DND-41 (cell line): ENCODE results near the gene CACNA1F.
A peak's percentile ranks its signal among the peaks of the same experiment; 100 is the strongest.

Experiments used
- ATAC-seq: fragments of 200-7000 bp; cut with Tn5 transposase; 3 replicates; pipeline ENCODE4 v1.9.1; 2021; ENCODE audit warnings: low read depth; ENCODE audit not compliant: insufficient read depth
- DNase-seq: peaks from one replicate; pipeline ENCODE4 v3.0.0-alpha.2; 2020
- H2AFZ ChIP-seq: 2 replicates; pipeline ENCODE4 v1.6.0; 2012; ENCODE audit warnings: low read depth, low read length
- H3K27ac ChIP-seq: 2 replicates; pipeline ENCODE4 v1.5.1; 2012; ENCODE audit warnings: low read length, inconsistent platforms
- H3K27me3 ChIP-seq: fragments of 200-600 bp; sonication (generic); 2 replicates; pipeline ENCODE4 v1.6.0; 2012; ENCODE audit warnings: low read length, mild to moderate bottlenecking, inconsistent platforms; ENCODE audit not compliant: insufficient read depth, poor library complexity
- H3K36me3 ChIP-seq: 2 replicates; pipeline ENCODE4 v1.5.1; 2012; ENCODE audit warnings: low read length, inconsistent platforms; ENCODE audit not compliant: insufficient read depth
- H3K4me1 ChIP-seq: 2 replicates; pipeline ENCODE4 v1.5.1; 2012; ENCODE audit warnings: mild to moderate bottlenecking, low read length; ENCODE audit not compliant: insufficient read depth
- H3K4me2 ChIP-seq: 2 replicates; pipeline ENCODE4 v1.6.0; 2012; ENCODE audit warnings: mild to moderate bottlenecking, moderate library complexity, low read length, inconsistent platforms; ENCODE audit not compliant: insufficient read depth
- H3K4me3 ChIP-seq, 2 experiments: fragments of 200-600 bp in 1 of 2; shearing (Covaris generic) in 1 of 2; 2 replicates each; pipeline ENCODE4 v1.5.1; 2012 to 2016; ENCODE audit warnings: inconsistent platforms in 2 of 2, low read length in 2 of 2, mild to moderate bottlenecking in 2 of 2, low read depth in 1 of 2, moderate library complexity in 1 of 2
- H3K79me2 ChIP-seq: 2 replicates; pipeline ENCODE4 v1.6.0; 2012; ENCODE audit warnings: low read length, inconsistent platforms; ENCODE audit not compliant: insufficient read depth
- H3K9ac ChIP-seq: 2 replicates; pipeline ENCODE4 v1.6.0; 2012; ENCODE audit warnings: low read depth, mild to moderate bottlenecking, inconsistent platforms, low read length, moderate library complexity
- H3K9me3 ChIP-seq: 2 replicates; pipeline ENCODE4 v1.5.1; 2012; ENCODE audit warnings: low read length, moderate library complexity, mild to moderate bottlenecking, inconsistent platforms; ENCODE audit not compliant: insufficient read depth, severe bottlenecking
- H4K20me1 ChIP-seq: 2 replicates; pipeline ENCODE4 v1.6.0; 2012; ENCODE audit warnings: low read length; ENCODE audit not compliant: insufficient read depth
- CTCF ChIP-seq: IDR thresholded peaks from 2 replicates; pipeline ENCODE4 v1.5.1; 2012; ENCODE audit warnings: borderline replicate concordance, low read length, moderate library complexity, mild to moderate bottlenecking; ENCODE audit not compliant: poor library complexity, severe bottlenecking; ENCODE audit errors: extremely low read depth
- EZH2 ChIP-seq: IDR thresholded peaks from 3 replicates; pipeline ENCODE4 v1.6.1; 2012; ENCODE audit warnings: borderline replicate concordance, low read depth, mild to moderate bottlenecking, moderate library complexity, low read length, inconsistent platforms; ENCODE audit not compliant: severe bottlenecking

The CACNA1F gene

GRCh38 chrX:49192722-49193328 is 40.3 kb downstream of the CACNA1F start:
- Histone ChIP-seq H2AFZ (no peak overlapping the region), H3K4me2 (peak overlapping the region; percentile 65; the same call in 1 of the 2 replicates), H3K4me3 (no peak overlapping the region), H3K9ac (no peak overlapping the region), H3K79me2 (peaks cover 9% of the 10 kb centered on the region), H4K20me1 (no peaks in the 10 kb centered on the region), H3K9me3 (no peaks in the 10 kb centered on the region), H3K27me3 (no peaks in the 10 kb centered on the region), H3K4me1 (peaks cover 24% of the 10 kb centered on the region), H3K27ac (no peak overlapping the region), H3K36me3 (no peaks in the 10 kb centered on the region)
- peak; percentile 54 for DNase-seq
- no peak for ATAC-seq
- TF ChIP-seq EZH2: no peak
- peak; percentile 74 for TF ChIP-seq CTCF

- H3K27ac ChIP-seq: peak overlapping the region; percentile 83
- H3K79me2 ChIP-seq: peaks cover 9% of the 10 kb centered on the region
- H3K27me3 ChIP-seq: no peaks in the 10 kb centered on the region
- peak overlapping the region; percentile 54 to 78; a peak in 3 of 4 replicates for H3K4me3 ChIP-seq
- H3K9ac ChIP-seq: peak overlapping the region; percentile 85
- H3K4me1 ChIP-seq: peaks cover 28% of the 10 kb centered on the region
- peak; percentile 45 for DNase-seq
- H3K36me3 ChIP-seq: no peaks in the 10 kb centered on the region
- no peak for TF ChIP-seq EZH2
- no peak for TF ChIP-seq CTCF
- peak; percentile 22 for ATAC-seq
- no peaks in the 10 kb centered on the region for H4K20me1 ChIP-seq
- H3K9me3 ChIP-seq: no peaks in the 10 kb centered on the region
- peak overlapping the region; percentile 65 for H3K4me2 ChIP-seq
- H2AFZ ChIP-seq: peak overlapping the region; percentile 72
Observed at GRCh38 chrX:49191574-49192011, 41.5 kb downstream of the CACNA1F start.

- ATAC-seq: peak; percentile 90
- Histone ChIP-seq H3K4me3 (peak overlapping the region; percentile 54 to 78; a peak in 3 of 4 replicates), H3K79me2 (peaks cover 10% of the 10 kb centered on the region), H3K9me3 (no peaks in the 10 kb centered on the region), H2AFZ (peak overlapping the region; percentile 72), H3K4me2 (peak overlapping the region; percentile 65), H3K27ac (peak overlapping the region; percentile 83), H3K36me3 (no peaks in the 10 kb centered on the region), H4K20me1 (no peaks in the 10 kb centered on the region), H3K9ac (peak overlapping the region; percentile 85), H3K4me1 (peaks cover 32% of the 10 kb centered on the region), H3K27me3 (no peaks in the 10 kb centered on the region)
- TF ChIP-seq CTCF (no peak), EZH2 (no peak)
- peak; percentile 94 for DNase-seq
Observed at GRCh38 chrX:49190821-49191573, 42.1 kb downstream of the CACNA1F start.
